HG02870 (cell line): ENCODE results near the gene EMP1.

Source experiments
- ATAC-seq: cut with Tn5 transposase; IDR thresholded peaks from one replicate; pipeline ENCODE4 v1.9.1; 2021; ENCODE audit warnings: mild to moderate bottlenecking, moderate library complexity; ENCODE audit not compliant: unreplicated experiment

Gene EMP1

DNA sequence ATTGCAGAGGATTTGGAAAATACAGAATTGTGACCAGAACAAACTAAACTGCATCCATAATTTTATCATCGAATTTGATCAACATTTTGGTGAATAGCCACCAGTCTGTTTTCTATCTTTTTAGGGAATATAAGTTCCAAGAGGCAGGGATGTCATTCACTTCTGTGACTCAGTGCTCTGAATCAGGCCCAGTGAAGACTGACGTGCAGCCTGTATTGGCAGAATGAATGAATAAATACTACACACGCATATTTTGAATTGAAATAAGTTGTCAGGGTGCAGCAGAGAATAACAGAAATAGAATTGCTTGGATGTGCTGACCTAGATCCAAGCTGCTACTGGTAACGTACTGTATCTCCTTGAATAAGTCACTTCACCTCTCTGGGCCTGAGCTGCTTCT is 1.3 kb upstream of the EMP1 start:
- ATAC-seq = no peak

DNA sequence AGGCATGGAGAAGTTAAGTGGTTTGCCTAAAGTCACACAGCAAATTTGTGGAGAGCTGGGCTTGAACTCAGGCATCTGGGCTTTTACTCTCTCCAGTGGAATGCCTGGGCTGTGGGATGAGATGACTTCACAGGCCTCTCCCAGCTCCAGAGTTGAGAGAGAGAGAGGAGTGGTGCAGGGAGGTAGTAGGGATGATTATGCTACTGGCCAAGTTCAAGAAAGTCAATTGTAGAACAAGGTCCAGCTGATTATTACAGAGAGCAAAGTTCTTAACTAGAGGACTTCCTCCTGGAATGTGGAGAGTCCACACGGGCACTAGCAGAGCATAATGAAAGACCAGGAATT is 769 bp upstream of the EMP1 start:
- ATAC-seq = no peak

DNA sequence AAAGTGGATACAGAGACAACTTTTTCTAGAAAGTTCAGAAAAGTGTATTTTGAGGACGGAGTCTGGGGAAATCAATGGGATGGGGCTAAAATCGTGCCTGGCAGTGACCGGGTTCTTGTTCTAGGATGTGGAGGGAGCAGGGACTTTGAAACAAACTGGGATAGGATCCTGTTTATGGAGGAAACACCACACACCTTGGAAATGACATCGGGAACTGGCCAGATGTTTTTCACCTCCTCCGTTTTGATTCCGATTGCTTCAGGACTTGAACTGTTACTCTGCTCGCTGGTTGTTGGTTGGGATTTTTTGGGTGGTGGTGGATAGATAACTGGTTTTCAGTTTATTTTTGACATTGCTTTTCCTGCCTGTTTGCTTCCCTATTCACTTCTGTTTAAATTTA is 506 bp downstream of the EMP1 start:
- no peak for ATAC-seq

DNA sequence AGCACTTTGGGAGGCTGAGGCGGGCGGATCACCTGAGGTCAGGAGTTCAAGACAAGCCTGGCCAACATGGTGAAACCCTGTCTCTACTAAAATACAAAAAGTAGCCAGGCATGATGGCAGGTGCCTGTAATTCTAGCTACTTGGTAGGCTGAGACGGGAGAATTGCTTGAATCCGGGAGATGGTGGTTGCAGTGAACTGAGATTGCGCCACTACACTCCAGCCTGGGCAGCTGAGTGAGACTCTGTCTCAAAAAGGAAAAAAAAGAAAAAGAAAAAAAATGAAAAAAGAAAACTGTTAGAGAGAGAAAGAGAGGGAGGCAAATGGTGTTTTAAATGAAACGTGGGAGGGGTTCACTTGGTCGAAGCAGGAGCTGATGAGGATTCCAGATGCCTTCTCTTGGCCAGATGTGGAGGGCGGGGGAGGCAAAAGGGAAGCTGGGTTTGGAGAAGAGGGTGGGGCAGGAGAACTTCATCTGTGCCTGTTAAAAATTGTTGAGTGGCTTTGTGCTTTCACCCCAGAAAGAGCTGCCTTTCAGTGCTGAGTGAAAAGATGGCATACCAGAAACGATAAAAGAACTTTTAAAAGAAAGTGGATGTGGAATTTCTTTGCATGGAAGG is 1.1 kb downstream of the EMP1 start:
- ATAC-seq = no peak

DNA sequence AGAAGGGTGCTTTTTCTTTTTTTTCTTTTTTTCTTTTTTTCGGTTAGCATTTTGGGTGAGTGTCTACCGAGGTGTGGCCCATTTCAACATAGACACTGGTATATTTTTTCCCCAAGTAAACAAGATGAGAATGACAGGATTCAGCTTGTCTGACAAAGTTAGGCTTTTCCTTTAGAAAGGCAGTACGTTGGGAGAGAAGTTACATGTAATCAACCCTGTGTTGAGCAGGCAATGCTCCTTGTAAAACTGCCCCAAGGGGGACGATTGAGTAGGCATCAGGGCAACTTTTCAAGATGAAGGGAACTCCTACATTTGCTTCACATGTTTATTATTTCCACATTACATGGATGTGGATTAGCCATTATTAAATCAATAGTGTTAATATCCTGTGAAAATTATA is 1.7 kb downstream of the EMP1 start:
- ATAC-seq = no peak

DNA sequence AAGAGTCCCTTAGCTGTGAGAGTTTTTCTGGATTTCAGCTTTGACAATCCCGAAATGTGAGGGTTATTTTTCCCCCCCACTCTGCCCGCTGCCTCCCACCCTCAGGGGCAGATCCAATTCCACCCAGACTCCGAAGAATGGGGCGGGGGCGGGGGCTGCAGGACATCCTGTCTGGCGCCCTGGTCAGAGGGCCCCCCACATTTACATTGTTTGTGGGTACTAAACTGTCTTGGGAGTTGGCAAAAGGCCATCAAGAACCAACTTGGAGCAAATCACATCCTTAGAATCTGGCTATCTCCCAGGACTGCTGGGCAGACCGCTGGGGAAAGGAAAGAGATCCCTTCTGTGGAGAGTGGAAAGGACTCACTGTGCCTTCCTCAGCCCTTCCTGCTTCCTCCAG is 2.4 kb downstream of the EMP1 start:
- no peak for ATAC-seq

DNA sequence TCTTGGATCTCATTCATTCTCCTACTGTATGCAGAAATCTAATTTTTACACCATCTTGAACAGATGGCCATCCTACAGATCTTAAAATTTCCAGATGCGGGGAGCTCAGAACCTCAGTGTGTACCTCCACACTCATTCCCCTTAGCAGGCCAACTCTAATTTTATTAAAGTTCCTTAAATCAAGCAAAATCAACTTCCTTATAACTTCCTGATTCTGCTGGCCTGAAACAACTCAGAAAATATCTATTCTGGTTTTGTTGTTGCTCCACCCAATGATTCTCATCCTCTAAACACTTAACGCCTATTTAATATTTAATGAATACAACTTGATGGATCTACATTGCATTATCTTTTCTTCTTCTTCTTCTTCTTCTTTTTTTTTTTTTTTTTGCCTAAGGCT is 3.1 kb downstream of the EMP1 start:
- no peak for ATAC-seq

DNA sequence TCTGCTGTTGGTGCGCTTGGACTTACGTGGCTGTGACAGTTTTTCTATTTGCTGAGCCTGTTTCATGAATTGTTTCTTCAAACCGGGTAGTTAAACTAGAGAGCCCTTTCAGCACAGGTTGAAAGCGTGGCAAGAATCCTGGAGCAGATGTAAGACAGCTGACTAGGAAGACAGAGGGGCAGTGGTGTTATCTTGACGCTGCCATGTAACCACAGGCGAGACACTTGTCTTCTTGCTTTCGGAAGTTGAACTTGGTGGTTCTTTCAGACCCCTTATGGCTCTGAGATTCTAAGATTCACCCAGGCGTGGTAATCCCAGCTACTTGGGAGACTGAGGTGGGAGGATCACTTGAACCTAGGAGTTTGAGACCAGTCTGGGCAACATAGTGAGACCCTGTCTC is 4.3 kb downstream of the EMP1 start:
- no peak for ATAC-seq

DNA sequence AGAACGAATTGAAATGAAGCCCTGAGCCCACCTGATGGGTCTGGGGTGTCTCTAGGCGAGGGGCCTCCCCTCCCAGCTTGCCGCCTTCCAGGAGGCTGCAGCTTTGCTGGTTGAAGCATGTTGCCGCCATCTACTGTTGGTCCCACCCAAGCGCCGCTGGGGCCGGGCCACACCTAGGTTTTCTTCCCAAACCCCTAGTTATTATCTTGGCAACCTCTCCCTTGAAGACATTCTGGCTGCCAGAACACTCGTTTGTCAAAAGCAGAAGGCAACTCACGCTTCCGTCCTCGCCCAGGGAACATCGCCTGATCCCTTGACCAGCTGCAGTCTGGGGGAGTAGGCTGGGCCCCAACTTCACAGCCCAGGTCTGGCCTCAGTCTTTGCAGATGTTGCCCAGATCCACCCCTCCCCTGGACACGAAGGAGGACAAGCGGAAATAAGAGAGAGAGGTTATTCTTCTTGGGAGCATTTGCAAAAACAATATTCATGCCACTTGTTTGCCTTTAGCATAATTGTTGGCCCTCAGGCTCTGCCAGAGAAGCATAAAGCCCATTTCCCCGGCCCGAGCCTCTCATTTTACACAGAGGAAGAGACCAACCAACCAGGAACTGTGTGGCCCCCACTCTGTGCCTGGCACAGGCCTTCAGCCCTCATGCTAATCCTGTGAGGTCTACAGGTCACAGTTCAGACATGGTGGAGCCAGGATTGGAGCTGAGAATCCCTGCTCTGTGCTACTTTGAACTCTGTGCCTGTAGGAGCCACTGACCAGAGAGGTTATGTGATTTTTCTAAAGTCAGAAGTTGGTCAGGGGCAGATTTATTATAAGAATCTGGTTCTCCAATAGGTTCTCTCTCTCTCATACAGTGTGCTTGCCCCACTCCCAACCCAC is 6.8 kb downstream of the EMP1 start:
- no peak for ATAC-seq

DNA sequence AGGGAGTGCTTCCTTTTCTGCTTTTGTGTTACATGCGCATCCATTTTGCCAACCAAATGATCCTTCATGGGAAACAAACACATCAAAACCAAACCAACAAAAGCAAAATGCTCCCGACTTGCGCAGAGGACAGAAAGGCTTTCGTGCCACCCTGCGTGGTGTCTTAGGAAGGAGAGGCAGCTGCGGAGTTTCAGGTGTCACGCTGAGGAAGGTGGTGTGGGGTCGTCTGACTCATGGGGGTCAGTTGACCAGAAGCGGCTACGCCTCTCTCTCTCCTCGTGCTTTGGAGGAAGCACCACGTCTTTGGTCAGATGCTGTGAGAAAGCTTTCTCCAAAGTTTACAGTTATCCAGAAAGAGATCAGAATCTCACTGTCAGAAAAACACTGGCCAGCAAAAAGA is 7.9 kb downstream of the EMP1 start:
- no peak for ATAC-seq

DNA sequence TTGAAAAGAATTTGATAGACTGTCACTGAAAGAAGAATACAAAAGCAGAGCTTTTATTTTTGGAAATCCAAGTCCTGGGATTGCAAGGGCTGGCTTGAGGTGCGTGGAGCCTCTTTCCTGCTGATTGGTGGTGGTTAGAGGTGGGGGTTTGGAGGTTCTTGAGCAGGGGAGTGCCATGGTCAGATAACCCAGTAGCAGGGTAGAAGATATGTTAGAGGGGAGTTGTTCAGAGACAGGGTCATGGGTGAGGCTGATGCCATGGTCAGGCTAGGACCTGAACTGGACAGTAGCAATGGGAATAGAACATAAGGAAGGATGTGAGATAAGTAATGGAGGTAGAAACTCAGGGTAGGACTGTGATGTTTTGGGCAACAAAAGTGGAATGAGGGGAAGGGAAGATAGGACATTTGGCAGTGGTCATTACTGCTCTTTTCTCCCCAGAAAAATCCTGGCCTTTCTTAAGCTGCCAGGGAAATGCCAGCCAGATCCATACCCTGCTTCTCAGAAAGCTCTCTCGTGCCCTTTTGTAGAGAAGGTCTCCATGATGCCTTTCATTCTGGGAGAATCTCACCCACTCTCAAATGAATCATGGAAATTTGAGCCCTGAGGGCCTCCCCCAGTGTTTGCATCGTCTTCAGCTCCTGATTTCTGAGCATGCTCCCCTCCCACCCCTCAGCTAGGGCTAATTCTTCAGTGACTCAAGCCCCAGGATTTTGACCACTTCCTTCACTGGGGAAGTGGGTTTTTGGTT is 9.5 kb downstream of the EMP1 start:
- no peak for ATAC-seq

DNA sequence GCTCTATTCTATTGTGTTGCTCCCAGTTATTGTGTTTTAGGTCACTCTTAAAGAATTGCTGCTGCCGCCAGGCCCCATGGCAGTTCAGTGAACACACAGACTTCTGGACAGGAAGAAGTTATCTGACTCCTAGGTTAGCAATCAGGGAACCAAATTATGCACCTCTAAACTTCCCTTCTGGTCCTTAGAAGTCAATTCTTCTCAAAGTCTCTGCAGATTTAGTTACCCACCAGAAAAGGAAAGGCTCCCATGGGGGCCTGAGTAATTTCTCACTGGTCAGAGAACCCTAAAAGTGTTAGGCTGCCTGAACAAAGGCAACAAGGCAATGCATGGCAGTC is 10.0 kb downstream of the EMP1 start:
- no peak for ATAC-seq

DNA sequence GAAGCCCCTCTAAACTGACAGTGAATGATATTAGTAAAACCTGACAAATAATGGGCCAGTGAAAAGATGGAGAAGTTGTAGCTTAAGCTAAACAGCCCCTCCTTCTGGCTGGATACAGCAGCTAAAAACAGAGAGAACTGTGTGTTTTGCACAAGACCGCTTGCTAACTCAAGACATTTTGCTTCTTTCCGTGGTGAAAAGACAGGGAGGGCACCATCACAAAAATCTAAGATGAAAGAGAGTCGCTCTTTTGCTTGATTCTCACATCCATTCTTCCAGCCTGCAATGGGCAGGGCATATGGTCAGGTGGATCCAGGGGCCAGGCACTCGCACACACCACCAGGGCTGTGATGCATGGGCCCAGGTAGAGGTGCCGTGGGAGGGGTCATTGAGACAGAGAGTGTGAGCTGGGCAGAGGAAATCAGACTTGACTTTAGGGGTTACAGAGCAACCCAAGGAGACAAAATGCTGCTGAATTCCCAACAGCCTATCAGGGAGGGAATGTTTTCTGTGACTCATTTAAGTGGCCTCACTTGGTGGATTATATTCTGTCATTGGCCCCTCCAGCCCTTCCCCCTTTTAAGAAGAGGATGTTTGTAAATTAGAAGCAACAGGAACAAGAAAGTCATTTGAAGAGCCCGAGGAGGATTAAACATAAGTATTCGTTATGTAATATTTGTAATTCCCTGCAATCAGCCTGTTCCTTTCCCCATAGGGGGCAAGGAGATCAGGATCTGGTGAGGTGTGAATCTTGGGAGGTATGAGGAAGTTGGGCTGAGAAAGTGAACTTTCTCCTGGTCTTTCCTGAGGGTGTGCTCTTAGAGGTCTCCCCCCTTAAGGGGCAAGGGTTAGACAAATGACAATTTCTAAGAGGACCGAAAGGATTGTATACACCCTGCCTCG is 12.3 kb downstream of the EMP1 start:
- ATAC-seq = no peak

DNA sequence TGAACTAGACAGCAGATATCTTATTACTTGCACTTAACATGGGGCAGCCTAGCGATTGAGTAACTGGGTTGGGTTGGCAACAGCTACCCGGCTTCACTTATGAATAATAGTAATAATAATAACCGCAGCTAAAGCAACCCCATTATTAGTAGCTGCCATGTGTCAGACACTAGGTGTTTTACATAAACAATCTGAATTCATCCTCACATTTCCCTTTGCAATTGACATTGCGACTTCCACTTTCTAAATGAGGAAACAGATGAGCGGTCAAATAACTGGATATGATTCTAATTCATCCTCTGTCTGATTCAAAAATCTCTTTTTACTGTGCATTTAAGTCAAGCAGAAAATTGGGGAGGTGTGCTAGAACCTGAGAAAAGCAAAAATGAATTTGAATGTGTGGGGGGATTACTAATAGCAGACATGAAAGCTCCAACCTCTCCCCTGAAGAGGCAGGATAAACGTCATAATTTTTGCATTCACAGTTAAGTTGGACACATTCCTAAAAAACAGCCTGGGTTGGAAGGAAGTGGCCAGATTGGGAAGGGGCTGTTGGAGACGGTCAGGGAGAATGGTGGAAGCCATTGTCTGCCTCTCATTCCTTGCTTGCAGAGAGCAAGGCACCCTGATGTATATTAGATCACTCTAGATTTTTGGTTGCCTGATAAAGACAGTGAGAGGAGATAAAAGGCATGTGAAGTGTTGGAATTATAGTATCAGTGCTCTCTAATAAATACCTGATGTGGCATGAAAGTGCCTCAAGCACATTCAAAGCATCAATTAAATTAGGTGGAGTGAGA is 13.1 kb downstream of the EMP1 start:
- no peak for ATAC-seq

DNA sequence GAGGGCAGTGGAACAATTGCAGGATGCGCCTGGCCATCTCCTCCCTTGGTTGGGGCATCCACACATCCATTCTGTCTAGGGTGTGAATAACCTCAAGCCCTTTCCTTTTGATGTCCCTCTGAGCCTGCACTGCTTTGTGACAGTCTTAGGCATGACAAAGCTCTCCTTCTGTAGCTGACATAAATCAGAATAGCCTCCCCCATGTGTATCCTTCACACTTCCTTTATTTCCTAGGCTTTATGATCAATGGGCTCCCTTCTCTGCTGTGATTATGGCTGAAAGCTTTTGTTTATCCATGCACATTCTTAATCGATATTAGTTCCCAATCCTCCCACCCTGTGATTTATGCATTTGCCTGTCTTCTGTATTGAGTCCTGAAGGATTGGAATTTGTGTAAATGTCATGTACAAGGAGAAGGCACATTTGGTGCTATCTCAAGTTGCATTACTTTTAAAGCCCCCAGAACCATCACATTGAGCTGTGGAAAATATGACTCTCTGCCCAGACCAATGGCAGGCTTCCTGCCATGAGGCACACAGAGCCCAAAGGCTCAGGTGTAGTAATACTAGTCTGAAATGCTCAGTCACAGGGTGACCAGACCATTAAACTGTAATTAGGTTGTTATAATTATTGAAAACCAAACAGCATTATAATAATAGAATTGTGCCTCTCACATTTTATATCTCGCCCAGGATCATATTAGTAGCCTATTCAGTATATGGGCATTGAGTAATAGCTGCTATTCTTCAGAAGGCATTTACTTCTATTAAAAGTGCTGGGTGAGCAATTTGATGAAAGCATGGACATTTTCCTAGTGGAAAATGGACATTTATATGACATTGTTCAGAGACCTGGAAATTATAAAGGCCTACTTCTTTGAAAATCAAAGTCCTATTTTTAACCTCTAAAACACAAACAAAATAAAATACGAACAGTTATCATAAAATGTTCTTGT is 14.0 kb downstream of the EMP1 start:
- ATAC-seq = no peak

DNA sequence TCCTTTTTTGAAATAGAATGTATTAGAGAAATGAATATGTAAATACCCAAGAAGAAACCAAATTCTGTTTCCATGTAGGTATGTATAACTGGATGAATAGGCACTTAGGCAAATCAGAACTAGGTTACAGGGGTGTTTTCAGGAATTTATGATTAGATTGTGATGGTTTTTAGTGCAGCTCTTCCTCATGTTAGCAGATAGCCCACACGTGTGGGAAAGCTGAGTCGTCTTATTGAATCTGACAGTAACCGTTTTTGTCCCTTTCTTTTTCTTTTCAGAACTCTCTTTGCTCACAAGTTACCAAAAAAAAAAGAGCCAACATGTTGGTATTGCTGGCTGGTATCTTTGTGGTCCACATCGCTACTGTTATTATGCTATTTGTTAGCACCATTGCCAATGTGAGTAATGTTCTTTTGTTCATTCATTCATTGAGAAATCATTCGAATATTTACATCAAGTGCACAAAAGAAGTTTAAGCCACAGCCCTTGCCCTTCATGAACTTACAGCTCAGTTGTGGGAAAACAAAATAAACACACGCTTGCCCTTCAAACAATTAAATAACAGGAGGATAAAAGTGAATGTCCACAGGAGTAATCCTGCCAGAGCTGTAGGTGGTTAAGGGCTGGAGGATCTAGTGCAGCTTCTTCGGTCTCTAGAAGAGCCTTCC is 14.8 kb downstream of the EMP1 start:
- ATAC-seq = no peak

DNA sequence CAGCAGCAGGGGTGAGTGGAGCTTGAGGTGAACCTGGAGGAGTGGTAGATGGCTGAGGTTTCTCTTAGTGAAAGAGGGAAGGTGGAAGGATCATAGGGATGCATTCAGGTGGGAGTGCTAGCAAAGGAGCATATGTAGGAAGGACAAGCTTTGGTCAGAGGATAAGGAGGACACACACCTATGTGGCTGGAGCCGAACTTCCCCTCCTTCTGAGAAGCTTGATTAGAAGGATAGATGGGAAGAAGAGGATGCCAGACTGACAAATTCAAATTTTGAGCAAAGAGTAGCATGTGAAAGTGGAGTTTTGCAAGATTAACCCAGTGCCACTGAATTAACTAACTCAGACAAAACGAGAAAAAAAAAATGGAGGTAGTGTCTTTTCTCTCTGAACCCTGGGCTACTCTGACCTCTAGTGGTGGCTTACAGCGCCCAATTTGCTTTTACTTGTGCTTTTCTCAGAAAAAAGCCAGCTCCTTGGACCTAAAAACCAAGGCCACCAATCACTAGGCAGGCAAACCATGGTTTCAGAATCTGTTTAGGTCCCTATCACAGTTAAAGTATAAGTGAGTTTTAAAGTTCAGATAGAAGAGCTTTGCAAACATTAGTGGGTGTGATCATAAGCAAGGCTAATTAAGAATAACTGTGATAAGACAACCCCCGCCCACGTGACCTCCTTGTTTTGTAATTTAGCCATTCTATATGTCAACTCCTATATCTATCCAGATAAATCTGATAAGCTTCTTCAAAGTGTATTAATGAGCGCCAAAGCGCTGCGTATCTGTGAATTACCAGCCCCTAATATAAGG is 15.5 kb downstream of the EMP1 start:
- ATAC-seq = no peak

DNA sequence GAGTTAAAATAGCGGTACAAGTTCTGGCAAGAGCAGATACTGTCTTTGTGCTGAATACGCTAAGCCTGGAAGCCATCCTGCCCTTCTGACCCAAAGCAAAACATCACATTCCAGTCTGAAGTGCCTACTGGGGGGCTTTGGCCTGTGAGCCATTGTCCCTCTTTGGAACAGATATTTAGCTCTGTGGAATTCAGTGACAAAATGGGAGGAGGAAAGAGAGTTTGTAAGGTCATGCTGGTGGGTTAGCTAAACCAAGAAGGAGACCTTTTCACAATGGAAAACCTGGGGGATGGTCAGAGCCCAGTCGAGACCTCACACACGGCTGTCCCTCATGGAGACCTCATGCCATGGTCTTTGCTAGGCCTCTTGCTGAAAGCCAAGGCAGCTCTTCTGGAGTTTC is 18.5 kb downstream of the EMP1 start:
- ATAC-seq = no peak
